ENCODE data around the gene ADORA2B.

DNA sequence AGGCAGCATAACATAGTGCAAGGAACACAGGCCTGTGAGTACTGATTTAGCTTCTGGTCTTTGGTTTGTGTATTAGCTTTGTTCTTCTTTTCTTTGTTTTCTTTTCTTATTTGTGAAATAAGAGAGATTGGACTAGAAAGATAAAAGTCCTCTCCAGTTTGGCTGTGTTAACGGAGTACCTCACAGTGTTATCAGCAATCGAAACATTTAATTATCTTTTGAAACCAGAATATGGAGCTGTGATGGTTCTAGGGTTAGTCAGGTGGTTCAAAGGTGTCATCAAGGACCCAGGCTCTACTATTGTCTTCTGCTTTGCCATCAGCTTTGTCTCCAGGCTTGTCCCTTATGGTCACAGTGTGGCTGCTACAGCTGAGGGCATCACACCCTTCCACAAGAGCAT is 25.6 kb downstream of the ADORA2B start:
- TF ChIP-seq, protein P1, sequence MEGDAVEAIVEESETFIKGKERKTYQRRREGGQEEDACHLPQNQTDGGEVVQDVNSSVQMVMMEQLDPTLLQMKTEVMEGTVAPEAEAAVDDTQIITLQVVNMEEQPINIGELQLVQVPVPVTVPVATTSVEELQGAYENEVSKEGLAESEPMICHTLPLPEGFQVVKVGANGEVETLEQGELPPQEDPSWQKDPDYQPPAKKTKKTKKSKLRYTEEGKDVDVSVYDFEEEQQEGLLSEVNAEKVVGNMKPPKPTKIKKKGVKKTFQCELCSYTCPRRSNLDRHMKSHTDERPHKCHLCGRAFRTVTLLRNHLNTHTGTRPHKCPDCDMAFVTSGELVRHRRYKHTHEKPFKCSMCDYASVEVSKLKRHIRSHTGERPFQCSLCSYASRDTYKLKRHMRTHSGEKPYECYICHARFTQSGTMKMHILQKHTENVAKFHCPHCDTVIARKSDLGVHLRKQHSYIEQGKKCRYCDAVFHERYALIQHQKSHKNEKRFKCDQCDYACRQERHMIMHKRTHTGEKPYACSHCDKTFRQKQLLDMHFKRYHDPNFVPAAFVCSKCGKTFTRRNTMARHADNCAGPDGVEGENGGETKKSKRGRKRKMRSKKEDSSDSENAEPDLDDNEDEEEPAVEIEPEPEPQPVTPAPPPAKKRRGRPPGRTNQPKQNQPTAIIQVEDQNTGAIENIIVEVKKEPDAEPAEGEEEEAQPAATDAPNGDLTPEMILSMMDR (IDR thresholded peaks at IDR 0.05): no peak
- no peak for TF ChIP-seq ZFX (IDR thresholded peaks at IDR 0.05; ENCODE audit: borderline replicate concordance)

All from 22Rv1 (cell line).